NCI-H1436 treated with DMSO at 0.1 percent for 48 hours (cell line): Measurements from ENCODE around the gene LBH.

Experiments
- DNase-seq: peaks from one replicate; lab custom pipeline; 2025; lab: John Stamatoyannopoulos, UW

Gene LBH

GRCh38 chr2:30308280-30308679, 76.9 kb downstream of the LBH start:
- DNase-seq = no peak
